Stimulated activated naive B cell treated with anti-CD40 and anti-IgM and Interleukin-4, amounts not matched to agents 10 μg/mL and 1 μg/mL and 100 μg/mL, for 72 hours (primary cell): ENCODE measurements around the gene ACTA1.
A peak's percentile ranks its signal among the peaks of the same experiment; 100 is the strongest.
"Not testable (repeated sequence)": the region's sequence is repeated elsewhere in the genome, so short reads cannot be mapped to it uniquely, and the experiment has no call there.

Experiments used
- ATAC-seq, 2 donors: fragments of 150-1000 bp; cut with Tn5 transposase; replicated peaks; 2 replicates each; pipeline ENCODE4 v1.10.0; 2021; ENCODE audit warnings: moderate library complexity in 1 of 2
- DNase-seq: peaks from one replicate; pipeline ENCODE4 v3.0.0; 2021
- H3K27ac Mint-ChIP-seq: one replicate; pipeline ENCODE4 v1.8.0; 2022; ENCODE audit warnings: mild to moderate bottlenecking, mixed read lengths
- H3K27me3 Mint-ChIP-seq, 2 donors: one replicate each; pipeline ENCODE4 v1.8.0; 2022; ENCODE audit warnings: mixed read lengths in 2 of 2
- H3K36me3 Mint-ChIP-seq, 2 donors: one replicate each; pipeline ENCODE4 v1.8.0; 2022; ENCODE audit warnings: mixed read lengths in 2 of 2, mild to moderate bottlenecking in 1 of 2
- H3K4me1 Mint-ChIP-seq, 2 donors: one replicate each; pipeline ENCODE4 v1.8.0; 2022; ENCODE audit warnings: mixed read lengths in 2 of 2, mild to moderate bottlenecking in 1 of 2
- H3K4me3 Mint-ChIP-seq, 2 donors: one replicate each; pipeline ENCODE4 v1.8.0; 2022; ENCODE audit warnings: mild to moderate bottlenecking in 2 of 2, mixed read lengths in 2 of 2, moderate library complexity in 1 of 2
- H3K9me3 Mint-ChIP-seq, 2 donors: one replicate each; pipeline ENCODE4 v1.8.0; 2022; ENCODE audit warnings: mixed read lengths in 2 of 2, mild to moderate bottlenecking in 1 of 2

The ACTA1 gene

DNA sequence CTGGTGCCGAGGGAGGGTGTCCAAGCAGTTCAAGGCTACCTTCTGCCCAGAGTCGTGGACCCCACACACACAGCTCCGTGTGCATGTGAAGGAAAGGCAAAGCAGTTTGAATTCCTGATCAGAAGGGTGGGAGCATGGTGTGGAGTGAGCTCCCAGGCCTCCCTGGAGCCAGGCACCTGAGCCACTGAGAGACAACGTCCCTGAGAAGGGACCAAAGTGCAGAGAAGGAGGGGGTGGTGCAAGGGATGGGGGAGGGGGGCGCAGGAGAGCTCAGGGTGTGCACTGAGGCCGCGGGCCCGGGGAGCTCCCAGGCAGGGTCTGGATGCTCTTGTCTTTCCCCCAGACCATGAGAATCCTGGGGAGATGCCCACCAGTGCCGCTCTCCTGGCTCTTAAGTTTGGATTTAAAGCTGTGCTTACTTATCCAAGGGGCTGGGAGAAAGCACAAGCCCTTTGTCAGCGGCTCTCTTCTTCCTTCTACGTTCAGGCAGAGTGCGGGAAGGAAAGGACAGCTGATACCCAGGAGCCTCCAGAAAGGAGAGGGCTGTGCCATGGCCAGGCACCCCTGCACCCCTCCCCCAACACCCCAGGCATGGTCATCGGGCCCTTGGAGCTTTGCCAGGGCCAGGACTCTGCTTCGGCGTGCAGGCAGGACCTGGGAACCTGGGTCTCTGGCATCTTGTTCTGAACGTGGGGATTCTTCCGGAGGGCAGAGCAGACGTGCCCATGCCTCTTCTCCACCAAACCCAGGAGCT, 24.1 kb downstream of the ACTA1 start:
- Mint-ChIP-seq H3K27me3 (peaks cover 47 to 57% of the 10 kb centered on the region in 2 donors), H3K4me1 (peaks cover 21 to 35% of the 10 kb centered on the region in 2 donors), H3K36me3 (no peaks in the 10 kb centered on the region), H3K9me3 (no peaks in the 10 kb centered on the region), H3K27ac (no peak overlapping the region), H3K4me3 (no peak overlapping the region)
- DNase-seq = no peak
- no peak for ATAC-seq

DNA sequence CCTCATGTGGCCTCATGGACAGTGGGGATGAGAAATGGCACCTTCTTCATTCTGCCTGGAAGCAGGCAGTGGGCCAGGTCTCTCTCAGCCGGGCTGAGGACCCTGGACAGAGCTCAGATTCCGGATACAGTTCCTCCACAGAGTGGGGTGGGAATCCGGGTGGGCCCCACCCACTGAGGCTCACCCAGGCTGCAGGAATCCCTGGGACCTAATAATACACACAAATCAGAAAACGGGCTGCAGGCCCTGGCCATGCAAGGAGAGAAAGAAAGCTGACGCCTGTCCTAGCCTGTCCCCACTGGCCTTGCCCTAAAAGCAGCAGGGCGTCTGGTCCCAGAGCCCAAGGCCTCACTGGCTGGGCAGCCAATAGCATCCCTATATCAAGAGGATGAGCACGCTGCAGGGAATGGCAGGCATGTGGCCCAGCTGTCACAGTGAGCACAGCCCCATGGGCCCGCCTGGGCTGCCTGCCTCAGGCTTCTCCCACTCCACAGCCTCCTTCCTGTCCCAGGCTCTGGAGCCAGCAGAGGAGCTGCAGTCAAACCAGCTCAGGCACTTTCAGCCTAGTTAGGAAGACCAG, 25.3 kb downstream of the ACTA1 start:
- ATAC-seq = no peak
- Mint-ChIP-seq H3K4me1 (peaks cover 21 to 35% of the 10 kb centered on the region in 2 donors), H3K36me3 (no peaks in the 10 kb centered on the region), H3K9me3 (no peaks in the 10 kb centered on the region), H3K27me3 (peaks cover 56 to 67% of the 10 kb centered on the region in 2 donors), H3K4me3 (no peak overlapping the region), H3K27ac (no peak overlapping the region)
- no peak for DNase-seq

DNA sequence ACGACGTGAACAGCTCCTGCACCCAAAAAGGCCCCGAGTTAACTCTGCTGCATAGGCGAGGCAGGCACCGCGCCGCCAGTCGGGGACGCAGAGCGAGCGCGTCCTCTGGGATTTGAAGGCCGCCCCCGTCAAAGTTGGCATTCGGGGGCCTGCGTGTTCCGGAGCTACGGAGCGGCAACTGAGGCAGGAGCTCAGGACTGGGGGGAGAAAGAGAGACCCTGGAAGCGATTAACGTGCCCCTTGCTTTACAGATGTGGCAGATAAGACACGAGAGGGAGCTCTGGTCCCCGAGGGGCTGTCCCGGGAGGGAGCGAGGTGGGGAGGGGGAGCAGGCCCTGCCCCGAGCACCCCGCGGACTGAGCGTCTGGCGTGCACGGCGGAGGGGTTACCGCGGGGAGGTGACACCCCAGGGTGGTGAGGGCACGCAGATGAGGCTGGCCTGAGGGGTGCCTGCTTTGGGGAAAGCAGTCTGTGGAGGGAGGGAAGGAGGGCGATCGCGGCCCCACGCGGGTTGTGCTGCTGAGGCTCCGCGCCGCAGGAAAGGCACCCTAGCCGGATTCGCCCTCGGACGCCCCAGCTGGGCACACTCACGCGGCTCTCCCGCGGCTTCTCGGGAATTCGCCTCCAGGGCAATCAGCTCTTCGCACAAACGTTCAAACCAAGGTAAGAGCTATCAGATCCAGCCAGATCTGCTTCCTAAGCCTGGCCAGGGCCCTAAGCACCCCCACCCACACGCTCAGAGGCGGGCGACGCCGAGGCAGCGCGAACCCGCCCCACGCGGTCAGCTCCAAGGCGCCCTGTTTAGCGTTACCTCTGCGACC, 26.5 kb downstream of the ACTA1 start:
- Mint-ChIP-seq H3K27me3 (peaks cover 65 to 76% of the 10 kb centered on the region in 2 donors), H3K36me3 (no peaks in the 10 kb centered on the region), H3K4me1 (peaks cover 21 to 35% of the 10 kb centered on the region in 2 donors), H3K4me3 (peak overlapping the region; percentile 82 to 87), H3K27ac (peak overlapping the region; percentile 56), H3K9me3 (no peaks in the 10 kb centered on the region)
- DNase-seq (no peak), ATAC-seq (peak; percentile 36 to 46)

DNA sequence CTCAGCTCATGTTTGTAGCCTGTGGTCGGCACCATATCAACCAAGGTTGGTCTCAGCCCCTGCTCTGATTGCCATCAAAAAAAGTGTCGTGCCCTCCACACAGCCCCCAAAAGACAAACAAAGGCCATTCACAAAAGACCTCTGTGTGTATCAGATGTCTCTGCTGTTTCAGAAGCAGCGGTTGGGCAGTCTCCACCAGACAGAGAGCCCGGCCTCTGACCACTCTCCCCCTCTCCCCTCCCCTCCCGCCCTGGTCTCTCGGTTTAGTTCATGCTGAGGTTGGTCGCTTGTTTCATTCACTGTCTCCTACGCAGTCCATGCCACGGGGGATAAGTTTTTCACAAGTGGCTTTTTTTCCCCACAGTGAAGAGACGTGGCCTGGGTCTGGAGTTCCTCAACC, 27.1 kb downstream of the ACTA1 start:
- no peaks in the 10 kb centered on the region for H3K9me3 Mint-ChIP-seq
- DNase-seq = no peak
- peak; percentile 8 to 17 for ATAC-seq
- peaks cover 70 to 81% of the 10 kb centered on the region in 2 donors for H3K27me3 Mint-ChIP-seq
- H3K4me3 Mint-ChIP-seq = peak overlapping the region; percentile 82 to 87
- H3K4me1 Mint-ChIP-seq = peaks cover 21 to 35% of the 10 kb centered on the region in 2 donors
- no peaks in the 10 kb centered on the region for H3K36me3 Mint-ChIP-seq
- H3K27ac Mint-ChIP-seq = peak overlapping the region; percentile 56

DNA sequence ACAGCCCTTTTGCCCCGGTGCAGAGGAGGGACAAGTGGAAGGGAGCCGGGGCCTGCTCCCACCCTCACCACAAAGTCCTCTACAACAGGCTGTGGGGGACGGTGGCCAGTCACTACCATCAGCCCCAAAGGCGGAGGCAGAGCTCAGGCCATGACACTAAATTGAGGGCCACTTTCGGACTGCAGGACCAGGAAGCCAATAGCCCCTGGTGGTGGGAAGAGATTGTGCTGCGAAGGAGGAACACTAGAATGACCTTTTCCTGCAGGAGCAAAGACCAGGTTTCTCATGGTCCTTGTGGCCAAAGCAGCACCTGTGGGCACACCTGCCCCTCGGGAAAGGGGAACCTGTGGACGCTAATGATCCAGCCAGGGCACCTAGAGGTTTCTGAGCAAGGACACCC, 30.3 kb downstream of the ACTA1 start:
- Mint-ChIP-seq H3K4me1 (peaks cover 11 to 18% of the 10 kb centered on the region in 2 donors), H3K36me3 (no peaks in the 10 kb centered on the region), H3K27ac (no peak overlapping the region), H3K4me3 (no peak overlapping the region), H3K27me3 (peaks cover 64 to 68% of the 10 kb centered on the region in 2 donors), H3K9me3 (no peaks in the 10 kb centered on the region)
- no peak for ATAC-seq
- no peak for DNase-seq

DNA sequence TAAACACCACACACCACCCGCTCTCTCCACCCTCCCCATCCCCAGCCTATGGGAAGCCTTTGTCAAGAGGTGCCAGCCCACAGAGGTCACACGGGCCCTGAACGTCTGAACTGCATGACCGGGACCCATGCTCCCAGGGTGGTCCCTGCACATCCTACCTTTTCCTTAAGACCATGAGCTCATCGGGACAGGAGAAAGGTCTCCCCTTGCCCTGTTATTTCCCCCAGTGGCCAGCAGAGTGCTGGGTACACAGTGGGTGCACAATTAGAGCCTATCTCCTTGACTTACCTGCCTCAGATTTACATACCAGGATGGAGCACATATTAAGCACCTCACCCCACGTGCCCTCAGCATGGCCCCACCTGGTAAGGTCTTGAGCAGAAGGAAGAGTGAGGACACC, 30.9 kb downstream of the ACTA1 start:
- Mint-ChIP-seq H3K27ac (no peak overlapping the region), H3K4me1 (peaks cover 9 to 16% of the 10 kb centered on the region in 2 donors), H3K4me3 (no peak overlapping the region), H3K36me3 (no peaks in the 10 kb centered on the region), H3K27me3 (peaks cover 61 to 65% of the 10 kb centered on the region in 2 donors), H3K9me3 (no peaks in the 10 kb centered on the region)
- ATAC-seq = no peak
- DNase-seq = no peak

DNA sequence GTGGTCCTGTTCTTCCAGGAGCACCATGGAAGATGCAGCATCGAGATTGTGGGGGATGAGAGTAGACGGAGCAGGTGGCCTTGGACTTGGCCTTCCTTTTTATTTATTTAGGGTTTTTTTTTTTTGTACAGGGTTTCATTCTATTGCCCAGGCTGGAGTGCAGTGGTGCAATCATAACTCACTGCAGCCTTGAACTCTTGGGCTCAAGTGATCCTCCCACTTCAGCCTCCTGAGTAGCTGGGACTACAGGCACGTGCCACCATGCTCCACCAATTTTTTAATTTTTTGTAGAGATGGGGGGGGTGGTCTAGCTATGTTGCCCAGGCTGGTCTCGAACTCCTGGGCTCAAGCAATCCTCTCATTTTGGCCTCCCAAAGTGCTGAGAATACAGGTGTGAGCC, 31.6 kb downstream of the ACTA1 start:
- H3K4me1 Mint-ChIP-seq, DNase-seq, H3K4me3 Mint-ChIP-seq: not testable (repeated sequence)

DNA sequence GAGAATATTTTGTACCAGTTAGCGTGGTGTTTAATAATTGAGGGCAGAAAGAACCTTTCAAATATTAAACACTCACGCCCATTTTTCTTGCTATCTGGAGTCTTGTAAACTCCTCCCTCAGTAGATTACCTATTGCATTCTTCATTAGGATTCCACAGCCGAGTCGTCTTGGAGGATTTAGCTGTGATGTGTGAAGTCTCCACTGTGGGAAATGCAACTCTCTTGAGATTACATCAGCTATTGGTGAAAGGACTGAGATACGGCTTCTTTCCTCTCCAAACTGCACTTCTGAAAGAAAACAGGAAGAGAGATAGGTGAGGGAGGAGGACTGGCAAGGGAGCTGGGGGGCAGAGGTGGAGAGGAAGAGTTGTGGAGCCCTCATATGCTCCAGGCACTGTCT, 36.1 kb downstream of the ACTA1 start:
- Mint-ChIP-seq H3K27me3 (peaks cover 45 to 58% of the 10 kb centered on the region in 2 donors), H3K36me3 (no peaks in the 10 kb centered on the region), H3K4me3 (no peak overlapping the region), H3K27ac (no peak overlapping the region), H3K4me1 (no peaks in the 10 kb centered on the region), H3K9me3 (peaks cover 0 to 2% of the 10 kb centered on the region in 2 donors)
- ATAC-seq (no peak), DNase-seq (no peak)

More for the DNA sequence above, 31.6 kb downstream of the ACTA1 start:
- not testable (repeated sequence) for ATAC-seq, H3K27ac Mint-ChIP-seq, H3K36me3 Mint-ChIP-seq, H3K9me3 Mint-ChIP-seq
- peaks cover 54 to 59% of the 10 kb centered on the region in 2 donors for H3K27me3 Mint-ChIP-seq

DNA sequence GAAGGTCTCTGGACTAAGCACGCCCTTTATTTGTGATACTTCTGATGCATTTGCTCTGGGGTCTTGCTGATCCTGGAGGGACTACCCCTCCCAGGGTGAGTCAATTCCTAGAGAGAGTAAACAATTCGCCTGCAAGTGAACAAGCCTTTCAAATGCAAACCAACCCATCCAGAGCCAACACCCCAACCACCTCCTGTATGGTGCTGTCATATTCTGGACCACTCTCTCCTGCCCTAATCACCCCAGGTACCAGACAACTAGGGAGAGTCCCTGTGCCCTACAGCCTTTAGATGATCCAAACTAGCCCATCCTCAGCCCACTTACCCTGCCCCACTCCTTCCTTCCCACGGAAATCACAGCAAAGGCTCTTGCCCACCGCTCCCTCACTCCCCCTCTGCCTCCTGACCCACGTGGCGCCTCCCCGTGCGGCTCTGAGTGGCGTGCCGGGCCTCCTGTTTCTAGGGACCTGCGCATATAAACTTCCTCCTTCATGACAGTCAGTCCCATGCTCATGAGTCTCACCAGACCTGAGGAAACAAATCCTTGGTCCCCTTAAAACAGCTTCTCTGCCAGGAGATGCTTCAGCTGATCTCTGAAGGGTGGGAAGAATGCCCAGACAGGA, 37.2 kb downstream of the ACTA1 start:
- H3K27ac Mint-ChIP-seq = no peak overlapping the region
- no peaks in the 10 kb centered on the region for H3K36me3 Mint-ChIP-seq
- H3K4me3 Mint-ChIP-seq = no peak overlapping the region
- peaks cover 0 to 2% of the 10 kb centered on the region in 2 donors for H3K9me3 Mint-ChIP-seq
- H3K4me1 Mint-ChIP-seq = no peaks in the 10 kb centered on the region
- no peak for ATAC-seq
- peaks cover 41 to 60% of the 10 kb centered on the region in 2 donors for H3K27me3 Mint-ChIP-seq
- DNase-seq = no peak

DNA sequence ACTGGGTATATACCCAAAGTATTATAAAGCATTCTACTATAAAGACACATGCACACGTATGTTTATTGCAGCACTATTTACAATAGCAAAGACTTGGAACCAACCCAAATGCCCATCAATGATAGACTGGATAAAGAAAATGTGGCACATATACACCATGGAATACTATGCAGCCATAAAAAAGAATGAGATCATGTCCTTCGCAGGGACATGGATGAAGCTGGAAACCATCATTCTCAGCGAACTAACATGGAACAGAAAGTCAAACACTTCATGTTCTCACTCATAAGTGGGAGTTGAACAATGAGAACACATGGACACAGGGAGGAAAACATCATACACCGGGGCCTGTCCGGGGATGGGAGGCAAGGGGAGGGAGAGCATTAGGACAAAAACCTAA, 39.4 kb downstream of the ACTA1 start:
- H3K36me3 Mint-ChIP-seq, DNase-seq, H3K4me3 Mint-ChIP-seq, H3K27ac Mint-ChIP-seq, H3K4me1 Mint-ChIP-seq, ATAC-seq, H3K9me3 Mint-ChIP-seq: not testable (repeated sequence)
- H3K27me3 Mint-ChIP-seq = peaks cover 45 to 66% of the 10 kb centered on the region in 2 donors

DNA sequence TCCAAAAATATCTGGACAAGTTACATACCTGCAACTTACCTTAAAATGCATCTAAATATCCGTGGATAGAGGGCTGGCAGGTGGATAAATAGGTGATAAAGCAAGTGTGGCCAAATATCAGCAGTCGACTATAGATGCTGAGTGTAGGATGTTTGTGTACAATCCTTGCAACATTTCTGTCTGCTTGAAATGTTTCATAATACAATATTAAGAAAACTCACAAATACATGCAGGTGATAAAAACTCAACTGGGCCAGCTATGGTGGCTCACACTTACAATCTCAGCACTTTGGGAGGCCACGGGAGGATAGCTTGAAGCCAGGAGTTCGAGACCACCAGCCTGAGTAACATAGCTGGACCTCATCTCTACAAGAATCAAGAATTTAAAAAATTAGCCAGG, 41.0 kb downstream of the ACTA1 start:
- DNase-seq = no peak
- no peak for ATAC-seq
- no peak overlapping the region for H3K27ac Mint-ChIP-seq
- H3K36me3 Mint-ChIP-seq = no peaks in the 10 kb centered on the region
- no peaks in the 10 kb centered on the region for H3K4me1 Mint-ChIP-seq
- H3K4me3 Mint-ChIP-seq = no peak overlapping the region
- peaks cover 0 to 2% of the 10 kb centered on the region in 2 donors for H3K9me3 Mint-ChIP-seq
- peaks cover 41 to 60% of the 10 kb centered on the region in 2 donors for H3K27me3 Mint-ChIP-seq

DNA sequence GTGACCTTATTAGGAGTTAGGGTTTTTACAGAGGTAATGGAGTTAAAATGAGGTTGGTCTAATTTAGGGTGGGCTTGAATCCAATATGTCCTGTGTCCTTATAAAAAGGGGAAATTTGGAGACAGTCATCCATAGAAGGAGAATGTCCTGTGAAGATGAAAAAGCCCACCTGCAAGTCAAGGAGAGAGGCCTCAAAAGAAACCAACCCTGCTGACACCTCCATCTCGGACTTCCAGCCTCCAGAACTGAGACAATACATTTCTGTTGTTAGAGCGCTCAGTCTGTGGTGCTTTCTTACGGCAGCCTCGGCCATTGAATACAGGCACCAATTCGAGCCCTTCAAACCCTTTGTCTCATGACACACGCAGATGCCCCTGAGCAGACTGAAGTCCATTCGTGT, 43.8 kb downstream of the ACTA1 start:
- Mint-ChIP-seq H3K4me3 (no peak overlapping the region), H3K4me1 (no peaks in the 10 kb centered on the region), H3K36me3 (no peaks in the 10 kb centered on the region), H3K27ac (no peak overlapping the region), H3K9me3 (peaks cover 0 to 2% of the 10 kb centered on the region in 2 donors), H3K27me3 (peaks cover 39 to 50% of the 10 kb centered on the region in 2 donors)
- no peak for ATAC-seq
- no peak for DNase-seq

DNA sequence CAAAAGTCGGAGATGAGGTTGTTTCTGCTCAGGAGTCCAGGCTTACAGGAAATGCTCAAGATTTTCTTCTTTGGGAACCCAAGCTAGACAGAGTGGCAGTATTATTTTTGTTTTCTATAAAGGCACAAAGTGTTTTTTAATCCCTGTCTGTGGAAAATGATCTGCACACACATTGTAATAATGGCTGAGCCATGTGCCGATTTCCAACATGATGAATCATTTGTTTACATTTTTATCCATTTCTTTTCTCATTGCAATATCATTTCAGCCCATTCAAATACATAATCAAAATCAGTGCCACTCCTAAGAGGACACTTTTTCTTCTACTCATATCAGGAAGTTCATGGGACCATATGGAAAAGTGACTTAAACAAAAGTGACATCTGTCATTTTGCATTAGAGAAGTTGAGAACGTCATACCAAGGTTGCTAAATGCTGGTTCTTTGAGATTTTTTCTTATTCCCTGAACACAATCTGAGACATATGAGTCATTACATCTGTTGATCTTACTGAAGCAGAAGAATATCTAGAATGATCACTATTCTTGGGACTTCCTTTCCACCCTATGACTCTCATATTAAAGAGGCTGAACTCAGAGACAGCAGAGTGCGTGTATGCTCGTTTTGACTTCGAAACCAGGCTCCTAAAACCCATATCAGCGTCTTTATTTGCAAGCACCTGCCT, 44.9 kb downstream of the ACTA1 start:
- DNase-seq (no peak), ATAC-seq (no peak)
- Mint-ChIP-seq H3K4me3 (no peak overlapping the region), H3K9me3 (no peaks in the 10 kb centered on the region), H3K4me1 (no peaks in the 10 kb centered on the region), H3K36me3 (no peaks in the 10 kb centered on the region), H3K27ac (no peak overlapping the region), H3K27me3 (peaks cover 36 to 47% of the 10 kb centered on the region in 2 donors)
